B cell (primary cell): ENCODE data around the gene PRPF4.

Source experiments
- CTCF ChIP-seq: fragments of 200-600 bp; IDR thresholded peaks from one replicate; pipeline ENCODE4 v1.8.0; 2022; ENCODE audit warnings: antibody characterized with exemption, mild to moderate bottlenecking
- EZH2 ChIP-seq: IDR thresholded peaks from 2 replicates; pipeline ENCODE4 v1.6.1; 2012; ENCODE audit warnings: borderline replicate concordance, low read depth, mild to moderate bottlenecking, moderate library complexity, low read length; ENCODE audit not compliant: insufficient read depth, poor library complexity, severe bottlenecking

- TF ChIP-seq EZH2: no peak
- TF ChIP-seq CTCF: no peak
Observed at GRCh38 chr9:113267911-113268566, 7.4 kb upstream of the PRPF4 start.
